HG02623 (cell line): Measurements from ENCODE around the gene NCOA6.

ENCODE experiments used
- ATAC-seq: cut with Tn5 transposase; IDR thresholded peaks from one replicate; pipeline ENCODE4 v1.9.1; 2021; ENCODE audit warnings: moderate library complexity; ENCODE audit not compliant: unreplicated experiment

Gene NCOA6

DNA sequence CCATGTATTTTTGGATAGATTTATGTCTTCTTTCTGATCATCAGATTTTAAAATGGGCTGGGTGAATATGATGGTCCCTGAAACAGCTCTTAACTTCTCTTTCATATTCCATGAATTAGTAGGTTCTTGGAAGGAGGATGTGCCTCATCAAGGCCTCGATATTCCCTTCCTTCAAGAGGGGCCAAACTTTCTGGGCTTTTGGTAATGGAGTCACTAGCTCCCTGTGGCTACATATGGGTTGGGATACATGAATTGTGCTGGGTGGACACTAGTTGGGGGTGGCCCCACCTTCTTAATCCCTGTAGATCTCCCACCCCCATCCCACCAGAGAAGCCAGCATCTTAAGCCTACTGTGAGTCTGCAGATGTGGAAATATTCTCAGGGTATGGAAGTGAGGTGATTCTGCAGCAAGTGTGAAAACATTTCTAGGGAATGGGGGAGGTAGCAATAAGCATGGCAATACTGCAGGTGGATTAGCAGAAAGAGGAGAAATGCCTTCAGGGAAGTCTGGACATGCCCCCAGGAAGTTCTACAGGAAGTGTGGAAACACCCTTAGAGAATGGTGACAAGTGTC lies 119.1 kb downstream of the NCOA6 start:
- no peak for ATAC-seq

DNA sequence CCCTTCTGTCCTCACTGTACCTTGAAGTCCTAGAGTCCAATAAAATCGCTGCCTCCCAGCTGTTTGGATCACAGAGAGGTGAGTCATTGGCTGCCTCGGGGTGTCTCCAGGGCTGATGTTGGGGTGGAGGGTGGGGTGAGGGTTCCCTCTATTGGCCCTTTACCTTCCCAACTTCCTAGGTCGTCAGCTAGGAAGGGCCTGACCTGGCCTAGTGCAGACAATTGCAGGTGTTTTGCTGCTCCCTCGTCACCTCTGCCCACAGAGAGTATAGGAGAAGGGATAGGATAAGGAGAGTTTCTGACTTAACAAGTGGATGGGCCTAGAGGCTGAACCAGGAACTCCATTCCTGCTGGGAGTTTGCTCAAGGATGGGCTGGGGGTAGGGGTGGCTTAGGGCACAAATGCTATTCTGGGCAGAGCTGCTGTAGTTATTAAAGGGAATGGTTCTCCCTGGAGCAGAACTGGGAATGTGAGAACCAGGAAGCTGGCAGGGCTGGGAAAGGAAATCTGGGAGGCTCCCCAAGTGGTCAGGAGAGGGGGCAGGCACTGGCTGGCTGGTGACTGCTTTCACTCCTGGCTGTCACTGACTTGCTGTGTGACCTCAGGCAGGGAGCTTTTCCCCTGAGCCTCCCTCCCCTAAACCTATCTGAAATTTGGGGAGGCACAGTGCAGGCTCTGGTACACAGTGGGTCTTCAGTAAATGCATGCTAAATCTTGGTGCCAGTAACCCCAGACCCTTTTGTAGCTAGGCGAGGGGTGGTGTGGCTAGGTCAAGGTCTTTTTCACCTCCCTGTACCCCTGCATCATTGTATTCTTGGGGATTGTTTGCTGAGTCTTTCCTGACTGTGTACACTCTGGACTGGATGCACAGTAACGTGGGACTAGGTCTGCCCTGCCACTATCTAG lies 119.8 kb downstream of the NCOA6 start:
- no peak for ATAC-seq

DNA sequence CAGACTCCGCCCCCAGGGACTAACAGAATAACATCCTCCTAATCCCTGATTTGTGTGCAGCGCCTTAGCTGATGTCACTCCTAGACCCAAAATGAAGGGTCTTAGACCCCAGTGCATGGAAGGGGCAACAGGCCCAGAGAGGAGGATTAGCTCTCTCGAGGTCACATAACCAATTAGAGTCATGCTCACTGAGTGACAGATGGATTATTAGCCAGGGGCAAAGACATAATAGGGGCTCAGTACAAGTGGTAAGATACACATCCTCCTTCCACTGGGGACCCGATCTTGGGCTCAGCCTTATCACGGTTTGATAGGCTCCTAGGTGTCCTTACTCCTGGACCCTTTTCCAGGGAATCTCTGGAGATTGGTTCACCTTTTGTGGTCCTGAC lies 120.4 kb downstream of the NCOA6 start:
- ATAC-seq, result no peak

DNA sequence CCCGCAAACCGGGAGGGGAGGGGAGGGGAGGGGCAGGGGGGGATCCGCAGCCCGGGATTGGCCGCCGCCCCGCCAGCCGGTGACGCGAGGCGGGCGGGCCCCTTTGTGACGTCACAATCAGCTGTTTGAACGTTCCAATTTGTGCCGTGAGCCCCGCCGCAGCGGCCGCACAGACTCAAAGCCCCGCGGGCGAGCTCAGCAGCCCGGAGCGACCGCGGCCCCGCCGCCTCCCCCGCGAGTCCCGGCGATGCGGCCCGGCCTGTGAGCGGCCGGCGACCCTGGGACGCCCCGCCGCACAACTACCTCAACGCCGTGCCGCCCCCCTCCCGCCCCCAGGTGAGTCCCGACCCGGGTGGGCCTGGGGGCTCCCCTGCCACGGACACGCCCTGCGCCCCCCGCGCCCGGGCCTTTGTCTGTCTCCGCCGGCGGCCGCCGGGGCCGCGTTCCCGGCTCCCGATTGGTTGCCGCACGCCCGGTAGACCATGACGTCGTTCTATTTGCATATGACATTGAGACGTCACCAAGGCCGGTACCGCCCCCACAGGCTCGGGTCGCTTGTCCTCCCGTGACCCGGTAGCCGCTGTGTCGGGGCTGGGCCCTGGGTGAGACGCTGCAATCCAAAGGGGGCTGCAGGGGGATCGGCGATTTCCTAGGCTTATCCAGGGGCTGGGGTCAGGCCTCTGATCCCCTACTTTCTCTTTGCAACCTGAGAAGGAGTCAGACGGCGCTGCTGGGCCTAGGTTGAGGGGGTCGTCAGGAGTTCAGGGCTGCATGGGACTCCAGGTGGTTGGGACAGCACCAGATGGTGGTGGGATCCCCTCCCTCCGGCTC lies 121.1 kb downstream of the NCOA6 start, which contains the start of gene TP53INP2:
Gene TP53INP2 (plus strand): TSS at position 168 of the 831 bp plus-strand sequence. CDS start 4,396 bp downstream, outside the sequence.
- peak; percentile 56 for ATAC-seq

DNA sequence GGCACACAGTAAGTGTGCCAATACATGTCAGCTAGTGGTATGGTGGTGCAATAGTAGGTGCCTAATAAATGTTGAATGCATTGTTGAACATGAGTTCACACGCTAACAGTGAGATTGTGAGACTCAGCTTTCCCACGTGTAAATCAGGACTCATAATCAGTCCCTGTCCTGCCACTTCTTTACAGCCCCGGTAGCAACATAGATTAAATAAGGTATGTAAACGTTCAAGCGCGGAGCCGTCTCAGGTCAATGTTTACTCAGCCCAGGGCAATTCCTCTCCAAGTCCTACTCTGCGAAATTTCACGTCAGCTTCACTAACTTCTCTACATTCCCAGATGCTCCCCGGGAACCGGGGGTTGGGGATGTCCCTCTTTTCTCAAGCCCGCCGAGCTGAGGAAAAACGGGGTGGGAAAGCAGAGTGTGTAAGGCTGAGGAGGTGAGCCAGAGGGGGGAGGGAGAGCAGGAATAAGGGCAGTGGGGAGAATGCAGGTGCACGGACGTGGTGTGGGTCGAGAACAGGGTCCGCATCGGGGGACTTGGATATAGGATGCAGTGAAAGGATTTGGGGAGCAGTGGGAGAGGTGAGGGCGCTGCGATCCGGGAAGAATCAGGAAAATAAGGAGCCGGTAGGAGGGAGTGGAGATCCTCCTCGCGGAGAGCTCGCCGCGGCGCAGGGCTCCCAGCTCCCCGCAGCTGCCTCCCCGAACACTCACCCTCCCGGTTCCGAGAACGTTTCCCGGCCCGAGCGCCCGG lies 121.9 kb downstream of the NCOA6 start:
- ATAC-seq, result no peak

DNA sequence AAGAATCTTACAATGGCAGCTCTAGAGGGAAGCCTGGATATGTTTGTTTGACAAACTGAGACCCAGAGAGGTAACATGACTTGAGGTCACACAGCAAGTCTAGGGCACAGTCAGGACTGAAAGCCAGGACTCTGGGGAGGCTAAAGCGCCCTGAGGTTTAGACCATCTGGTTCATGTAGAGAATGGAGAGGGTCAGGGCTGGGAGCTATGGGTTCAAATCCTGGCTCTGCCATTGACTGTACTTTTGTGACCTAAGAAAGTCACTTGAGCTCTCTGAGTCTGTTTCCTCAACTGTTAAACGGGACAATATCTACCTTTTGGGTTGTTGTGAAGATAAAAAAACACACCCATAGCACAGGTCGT lies 122.4 kb downstream of the NCOA6 start:
- no peak for ATAC-seq

DNA sequence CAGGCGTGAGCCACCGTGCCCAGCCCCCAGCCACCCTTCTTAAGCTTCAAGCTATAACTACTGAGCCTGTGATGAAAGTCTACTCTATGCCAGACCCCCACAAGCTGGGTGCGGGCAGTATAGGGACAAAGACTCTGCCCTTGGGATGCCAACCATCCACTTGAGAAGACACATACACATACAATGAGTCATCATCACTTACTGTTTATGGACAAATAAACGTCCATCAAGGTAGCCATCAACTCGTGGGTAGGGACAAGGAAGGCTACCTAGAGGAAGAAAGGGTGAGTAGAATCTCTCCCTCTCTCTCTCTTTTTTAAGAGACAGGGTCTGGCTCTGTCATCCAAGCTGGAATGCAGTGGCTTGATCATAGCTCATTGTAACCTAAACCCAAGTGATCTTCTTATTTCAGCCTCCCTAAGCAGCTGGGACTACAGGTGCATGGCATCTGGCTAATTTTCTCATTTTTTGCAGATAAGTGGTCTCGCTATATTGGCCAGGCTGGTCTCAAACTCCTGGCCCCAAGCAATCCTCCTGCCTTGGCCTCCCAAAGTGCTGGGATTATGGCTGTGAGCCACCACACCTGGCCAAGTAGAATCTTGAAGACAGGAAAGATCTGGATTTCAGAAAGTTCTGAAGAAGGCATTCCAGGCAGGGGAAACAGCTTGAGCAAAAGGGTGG lies 123.9 kb downstream of the NCOA6 start:
- ATAC-seq, result no peak

DNA sequence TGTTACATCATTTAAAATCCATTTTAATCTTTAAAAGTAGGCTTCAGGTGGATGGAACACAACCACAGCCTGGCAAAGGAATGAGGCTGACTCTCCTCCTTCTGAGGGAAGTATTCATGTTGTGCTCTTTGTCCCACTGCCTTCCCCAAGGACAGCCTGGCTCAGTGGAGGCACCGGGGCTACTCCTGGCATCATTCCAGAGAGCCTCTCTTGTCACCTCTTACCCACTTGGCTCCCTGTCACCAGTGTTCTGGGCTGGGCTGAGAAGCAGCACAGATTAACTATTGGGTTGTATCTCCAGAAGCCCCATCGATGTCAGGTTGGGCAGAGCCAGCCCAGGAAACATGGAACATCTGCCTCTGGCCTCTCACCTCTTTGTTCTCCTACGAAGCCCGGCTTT lies 132.0 kb downstream of the NCOA6 start:
- ATAC-seq, result no peak

DNA sequence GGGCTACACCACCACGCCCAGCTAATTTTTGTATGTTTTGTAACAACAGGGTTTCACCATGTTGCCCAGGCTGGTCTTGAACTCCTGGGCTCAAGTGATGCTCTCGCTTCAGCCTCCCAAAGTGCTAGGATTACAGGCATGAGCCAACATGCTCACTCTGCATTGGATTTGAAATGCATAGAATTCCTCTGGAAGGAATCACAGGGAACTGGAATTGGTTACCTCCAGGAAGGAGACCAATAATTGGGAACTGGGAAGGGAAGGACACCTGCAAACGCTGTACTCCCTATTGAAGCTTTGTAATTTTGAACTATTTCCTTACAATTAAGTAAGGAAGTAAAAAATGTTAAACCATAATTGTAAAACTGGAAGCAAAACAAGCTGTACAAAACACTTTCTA lies 133.6 kb downstream of the NCOA6 start:
- no peak for ATAC-seq

DNA sequence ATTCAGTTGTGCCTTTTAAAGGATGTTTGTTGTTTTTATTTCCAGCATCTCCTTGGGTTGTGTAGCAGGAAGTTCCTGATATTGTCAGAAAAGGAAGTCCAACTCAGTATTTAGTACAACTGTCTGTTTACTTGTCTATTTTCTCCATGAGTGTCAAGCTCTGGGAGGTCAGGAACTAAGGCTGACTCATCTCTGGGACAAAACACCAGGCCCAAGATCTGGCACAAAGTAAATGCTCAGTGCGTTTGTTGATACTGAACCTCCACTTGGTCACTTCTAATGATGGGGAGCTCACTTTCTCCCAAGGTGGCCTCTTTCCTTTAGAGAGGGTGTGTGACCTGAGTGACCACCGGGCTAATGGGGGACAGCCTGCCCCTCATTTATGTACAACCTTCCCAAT lies 136.0 kb downstream of the NCOA6 start:
- ATAC-seq, result no peak

DNA sequence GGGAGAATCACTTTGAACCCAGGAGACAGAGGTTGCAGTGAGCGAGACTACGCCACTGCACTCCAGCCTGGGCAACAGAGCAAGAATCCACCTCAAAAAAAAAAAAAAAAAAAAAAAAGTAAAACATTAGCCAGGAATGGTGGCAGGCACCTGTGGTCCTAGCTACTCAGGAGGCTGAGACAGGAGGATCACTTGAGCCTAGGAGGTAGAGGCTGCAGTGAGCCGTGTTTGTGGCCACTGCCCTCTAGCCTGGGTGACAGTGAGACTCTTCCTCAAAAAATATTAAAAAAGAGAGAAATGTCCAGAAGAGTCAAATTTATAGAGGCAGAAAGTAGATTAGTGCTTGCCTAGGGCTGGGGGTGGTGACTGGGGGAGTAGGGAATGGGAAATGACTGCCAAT lies 141.8 kb downstream of the NCOA6 start:
- no peak for ATAC-seq

DNA sequence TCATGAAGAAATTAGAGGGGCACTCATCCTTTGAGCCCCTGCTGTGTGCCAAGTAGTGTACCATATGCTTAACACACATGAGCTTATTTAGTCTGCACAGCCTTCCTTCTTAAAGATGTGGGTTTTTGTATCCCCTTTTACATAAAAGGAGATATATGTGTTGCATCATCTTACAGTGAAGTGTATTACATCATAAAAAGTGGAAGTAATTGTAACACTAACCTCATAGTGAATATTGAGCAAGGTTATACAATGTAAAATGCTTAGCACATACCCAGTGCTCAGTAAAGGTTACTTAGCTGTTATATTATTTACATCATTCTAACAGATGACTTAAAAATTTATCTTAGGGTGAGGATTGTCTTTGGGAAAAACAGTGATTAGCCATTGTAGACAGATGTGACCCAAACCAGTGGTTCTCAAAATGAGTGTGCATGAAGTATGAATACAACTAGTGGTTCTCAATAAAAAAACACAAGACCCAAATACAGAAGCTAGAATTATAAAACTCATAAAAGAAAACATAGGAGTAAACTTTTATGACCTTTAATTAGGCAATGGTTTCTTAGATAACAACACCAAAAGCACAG lies 144.8 kb downstream of the NCOA6 start:
- ATAC-seq, result no peak

DNA sequence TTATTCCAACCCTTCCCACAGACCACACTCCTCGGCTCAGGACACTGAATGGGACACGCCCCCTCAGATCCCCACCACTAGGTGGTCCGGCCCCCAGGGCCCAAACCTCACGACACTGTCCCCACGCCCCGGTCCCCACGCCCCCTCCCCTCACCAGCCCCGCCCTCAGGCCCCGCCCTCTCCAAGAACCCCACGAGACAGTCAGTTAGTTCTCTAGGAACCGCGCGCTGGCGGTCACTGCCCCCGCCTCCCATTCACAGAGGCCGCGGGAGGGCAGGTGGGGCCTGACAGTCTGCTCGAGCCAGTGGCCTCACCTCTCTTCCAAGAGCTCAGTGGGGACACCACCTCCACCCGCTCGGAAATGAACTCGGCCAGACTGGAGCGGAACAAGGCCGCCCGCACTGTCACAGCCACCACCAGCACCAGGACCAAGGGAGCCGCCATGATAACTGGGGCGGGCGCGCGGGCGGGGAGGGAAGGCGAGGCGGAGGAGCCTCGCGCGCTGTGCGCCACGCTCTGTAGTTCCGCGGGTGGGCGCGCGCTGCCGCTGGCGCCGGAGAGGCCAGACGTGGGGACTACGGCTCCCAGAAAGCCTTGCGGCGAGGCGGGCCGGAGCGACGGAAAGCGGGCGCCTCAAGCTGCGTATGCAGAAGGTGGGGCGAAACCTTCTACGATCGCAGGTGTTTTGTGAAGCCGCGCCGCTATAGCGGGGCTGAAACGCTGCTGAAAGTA lies 148.6 kb downstream of the NCOA6 start, which contains the start of gene PIGU:
Gene PIGU (minus strand): TSS at position 451 of the 732 bp plus-strand sequence. CDS start 7 bp downstream, at position 444.
- peak; percentile 91 for ATAC-seq

DNA sequence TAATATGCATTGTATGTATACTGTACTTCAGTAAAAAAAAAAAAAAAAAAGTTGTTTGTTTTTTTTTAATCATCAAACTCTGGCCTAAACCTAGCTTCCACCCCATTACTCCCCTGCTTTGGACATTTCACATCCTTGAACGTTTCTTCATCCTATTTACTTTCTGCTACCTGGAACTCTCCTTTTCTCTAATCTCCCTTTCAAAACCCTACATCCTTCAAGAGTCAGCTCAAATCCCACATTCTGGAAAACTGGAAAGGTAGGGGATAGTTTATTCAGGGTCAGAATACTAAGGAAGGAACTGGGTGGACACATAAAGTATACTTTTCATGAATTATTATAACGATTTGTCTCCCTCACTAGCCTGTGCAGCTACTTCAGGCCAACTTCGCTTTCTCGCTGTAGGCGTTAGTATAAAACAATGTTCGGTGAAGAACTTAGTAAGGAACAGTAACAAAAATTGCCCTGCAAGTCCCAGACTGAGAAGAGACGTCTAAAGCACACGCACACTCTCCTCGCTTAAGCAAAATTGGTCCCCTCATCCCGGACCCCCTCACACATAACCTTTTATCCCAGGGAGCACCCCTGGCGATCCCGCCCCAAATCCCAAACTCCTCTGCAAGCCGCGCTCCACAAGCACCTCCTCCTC lies 149.3 kb downstream of the NCOA6 start:
- ATAC-seq, result no peak

DNA sequence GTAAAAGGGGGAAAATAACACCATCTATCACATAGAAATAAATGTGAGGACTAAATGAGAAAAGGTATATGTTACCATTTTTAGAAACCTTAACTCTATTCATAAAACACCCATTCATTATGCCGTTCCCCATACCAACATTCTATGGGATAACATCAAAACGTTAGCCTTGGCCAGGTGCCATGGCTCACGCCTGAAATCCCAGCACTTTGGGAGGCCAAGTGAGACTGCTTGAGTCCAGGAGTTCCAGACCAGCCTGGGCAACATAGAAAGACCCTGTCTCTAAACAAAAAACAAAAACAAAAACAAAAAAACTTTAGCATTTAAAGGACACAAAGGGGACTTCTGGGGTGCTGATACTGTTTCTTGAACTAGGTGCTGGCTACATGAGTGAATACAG lies 149.9 kb downstream of the NCOA6 start:
- no peak for ATAC-seq

DNA sequence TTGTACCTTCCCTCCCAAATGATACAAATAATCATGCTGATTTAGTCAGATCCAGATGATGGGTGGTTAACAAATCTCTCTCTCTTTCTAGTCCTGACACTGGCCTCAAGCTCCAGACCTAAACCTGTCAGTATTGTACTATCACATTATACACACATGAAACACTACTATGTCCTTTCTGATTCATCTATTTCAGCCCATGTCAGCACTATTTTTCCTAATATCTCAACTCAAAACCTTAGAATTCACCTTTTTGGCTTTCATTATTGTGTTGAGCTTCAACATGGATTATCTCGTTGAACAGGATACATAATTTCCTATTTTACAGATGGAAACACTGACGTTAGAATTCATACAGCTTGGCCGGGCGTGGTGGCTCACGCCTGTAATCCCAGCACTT lies 152.0 kb downstream of the NCOA6 start:
- no peak for ATAC-seq

DNA sequence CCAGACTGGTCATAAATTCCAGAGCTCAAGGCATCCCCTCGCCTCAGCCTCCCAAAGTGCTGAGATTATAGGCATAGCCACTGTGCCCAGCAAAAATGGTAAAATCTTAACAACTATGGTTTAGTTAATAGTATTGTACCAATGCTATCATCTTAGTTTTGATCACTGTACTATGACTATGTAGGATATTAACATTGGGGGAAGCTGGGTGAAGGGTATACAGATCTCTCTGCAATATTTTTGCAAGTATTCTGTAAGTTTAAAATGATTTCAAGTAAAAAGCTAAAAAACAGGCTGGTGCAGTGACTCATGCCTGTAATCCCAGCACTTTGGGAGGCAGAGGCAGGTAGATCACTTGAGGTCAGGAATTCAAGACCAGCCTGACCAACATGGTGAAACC lies 156.4 kb downstream of the NCOA6 start:
- ATAC-seq, result no peak
